HepG2 (cell line): ENCODE data around the gene SYCE3. TPM values are rescaled to one million over a fixed set of nuclear protein-coding genes. Genes with fewer than 3 reads are reported as not detected.
A peak's percentile ranks its signal among the peaks of the same experiment; 100 is the strongest.

Experiments
- GLMP ChIP-seq: sonication (generic); formaldehyde crosslinking; IDR thresholded peaks from 2 replicates; pipeline ENCODE4 v1.9.0; 2021; ENCODE audit warnings: missing genetic modification reagents, mild to moderate bottlenecking, borderline replicate concordance
- HNRNPK ChIP-seq: fragments of 200-400 bp; formaldehyde crosslinking; IDR thresholded peaks from 2 replicates; pipeline ENCODE4 v1.6.1; 2018; ENCODE audit warnings: low read length, low read depth, moderate library complexity, mild to moderate bottlenecking; ENCODE audit not compliant: poor library complexity, severe bottlenecking
- JDP2 ChIP-seq: sonication (generic); formaldehyde crosslinking; IDR thresholded peaks from 2 replicates; pipeline ENCODE4 v1.8.1; 2022; ENCODE audit warnings: missing genetic modification reagents, borderline replicate concordance
- MAFK ChIP-seq, 2 experiments: IDR thresholded peaks in 1 of 2; conservative IDR thresholded peaks in 1 of 2; 2 replicates each; pipeline ENCODE4 v1.6.1; 2011; ENCODE audit warnings: improper control_type of control experiment in 2 of 2, low read length in 2 of 2
- NFE2 ChIP-seq: sonication (generic); formaldehyde crosslinking; IDR thresholded peaks from 2 replicates; pipeline ENCODE4 v1.4.0; 2020; ENCODE audit warnings: missing genetic modification reagents
- RFX5 ChIP-seq: IDR thresholded peaks from 2 replicates; pipeline ENCODE4 v1.6.1; 2011; ENCODE audit warnings: low read depth, low read length, improper control_type of control experiment
- RXRB ChIP-seq: IDR thresholded peaks from 2 replicates; pipeline ENCODE4 v1.6.1; 2016; ENCODE audit warnings: borderline replicate concordance, missing genetic modification reagents, missing compliant biosample characterization
- SIX4 ChIP-seq: sonication (generic); formaldehyde crosslinking; IDR thresholded peaks from 2 replicates; pipeline ENCODE4 v1.4.0; 2020; ENCODE audit warnings: missing genetic modification reagents
- SMYD3 ChIP-seq: sonication (generic); formaldehyde crosslinking; IDR thresholded peaks from 2 replicates; pipeline ENCODE4 v1.8.1; 2023; ENCODE audit warnings: mild to moderate bottlenecking, missing genetic modification reagents
- SRSF1 ChIP-seq: fragments of 200-400 bp; formaldehyde crosslinking; optimal IDR thresholded peaks from 2 replicates; pipeline ENCODE3; 2017; ENCODE audit warnings: mild to moderate bottlenecking, low read depth, low read length, moderate library complexity
- USF2 ChIP-seq, 2 experiments: sonication (generic) in 1 of 2; formaldehyde crosslinking in 1 of 2; IDR thresholded peaks; 2 replicates each; pipeline versions ENCODE4 v1.5.1 to v1.6.1; 2011 to 2020; ENCODE audit warnings: borderline replicate concordance in 1 of 2, low read depth in 1 of 2, low read length in 1 of 2, mild to moderate bottlenecking in 1 of 2, missing genetic modification reagents in 1 of 2, moderate library complexity in 1 of 2
- WIZ ChIP-seq: sonication (generic); formaldehyde crosslinking; IDR thresholded peaks from 2 replicates; pipeline ENCODE4 v1.5.1; 2020; ENCODE audit warnings: mild to moderate bottlenecking, missing genetic modification reagents
- ZFP90 ChIP-seq: sonication (generic); formaldehyde crosslinking; IDR thresholded peaks from 2 replicates; pipeline ENCODE4 v1.8.0; 2022; ENCODE audit warnings: missing genetic modification reagents, mild to moderate bottlenecking, inconsistent platforms, borderline replicate concordance
- ZNF331 ChIP-seq: sonication (generic); formaldehyde crosslinking; IDR thresholded peaks from 2 replicates; pipeline ENCODE4 v1.4.0; 2020; ENCODE audit warnings: missing genetic modification reagents
- ZNF430 ChIP-seq: sonication (generic); formaldehyde crosslinking; IDR thresholded peaks from 2 replicates; pipeline ENCODE4 v1.9.0; 2021; ENCODE audit warnings: mild to moderate bottlenecking, missing genetic modification reagents
- ZNF589 ChIP-seq: sonication (generic); formaldehyde crosslinking; conservative IDR thresholded peaks from 2 replicates; pipeline ENCODE4 v1.8.0; 2022; ENCODE audit warnings: mild to moderate bottlenecking, moderate library complexity, missing genetic modification reagents
- ZNF777 ChIP-seq: sonication (generic); formaldehyde crosslinking; IDR thresholded peaks from 2 replicates; pipeline ENCODE4 v1.4.0; 2020; ENCODE audit warnings: missing genetic modification reagents
- ZSCAN21 ChIP-seq: sonication (generic); formaldehyde crosslinking; IDR thresholded peaks from 2 replicates; pipeline ENCODE4 v1.8.0; 2022; ENCODE audit warnings: mild to moderate bottlenecking, missing genetic modification reagents, moderate library complexity, borderline replicate concordance
- polyA plus RNA-seq, 8 experiments: library from polyadenylated mRNA; depleted of rRNA in 3 of 8; stranded (reverse) in 7 of 8; unstranded in 1 of 8; fragments of >200 nt; fragmentation: Illumina TruSeq in 4 of 8; extraction: Trizol in 4 of 8; gene quantifications; 2 replicates each; pipeline versions ENCODE4 v1.2.1 to v1.2.3, GENCODE V29; 2011 to 2016; ENCODE audit warnings: low read depth in 4 of 8, missing spikeins in 1 of 8, mixed read lengths in 1 of 8; ENCODE audit not compliant: insufficient read depth in 1 of 8
- total RNA-seq, 5 experiments: library from RNA; depleted of rRNA; stranded (reverse); fragments of >200 nt; fragmentation: Illumina TruSeq; extraction: Trizol; gene quantifications; 2 replicates each; pipeline ENCODE4 v1.2.3, GENCODE V29; 2016; ENCODE audit warnings: low read depth in 1 of 5
- TF ChIP-seq, protein P1 (sequence below): sonication (generic); formaldehyde crosslinking; IDR thresholded peaks from 2 replicates; pipeline ENCODE4 v1.4.0; 2020; ENCODE audit warnings: missing genetic modification reagents
- TF ChIP-seq, protein P2 (sequence below): sonication (generic); formaldehyde crosslinking; IDR thresholded peaks from 2 replicates; pipeline ENCODE4 v1.5.0; 2020; ENCODE audit warnings: mild to moderate bottlenecking, missing genetic modification reagents

The SYCE3 gene
- total and polyA plus RNA-seq, 2 of the 13 experiments (the other 11 are each of a cell fraction or from before 2014, with no cell fraction given) = not detected

DNA sequence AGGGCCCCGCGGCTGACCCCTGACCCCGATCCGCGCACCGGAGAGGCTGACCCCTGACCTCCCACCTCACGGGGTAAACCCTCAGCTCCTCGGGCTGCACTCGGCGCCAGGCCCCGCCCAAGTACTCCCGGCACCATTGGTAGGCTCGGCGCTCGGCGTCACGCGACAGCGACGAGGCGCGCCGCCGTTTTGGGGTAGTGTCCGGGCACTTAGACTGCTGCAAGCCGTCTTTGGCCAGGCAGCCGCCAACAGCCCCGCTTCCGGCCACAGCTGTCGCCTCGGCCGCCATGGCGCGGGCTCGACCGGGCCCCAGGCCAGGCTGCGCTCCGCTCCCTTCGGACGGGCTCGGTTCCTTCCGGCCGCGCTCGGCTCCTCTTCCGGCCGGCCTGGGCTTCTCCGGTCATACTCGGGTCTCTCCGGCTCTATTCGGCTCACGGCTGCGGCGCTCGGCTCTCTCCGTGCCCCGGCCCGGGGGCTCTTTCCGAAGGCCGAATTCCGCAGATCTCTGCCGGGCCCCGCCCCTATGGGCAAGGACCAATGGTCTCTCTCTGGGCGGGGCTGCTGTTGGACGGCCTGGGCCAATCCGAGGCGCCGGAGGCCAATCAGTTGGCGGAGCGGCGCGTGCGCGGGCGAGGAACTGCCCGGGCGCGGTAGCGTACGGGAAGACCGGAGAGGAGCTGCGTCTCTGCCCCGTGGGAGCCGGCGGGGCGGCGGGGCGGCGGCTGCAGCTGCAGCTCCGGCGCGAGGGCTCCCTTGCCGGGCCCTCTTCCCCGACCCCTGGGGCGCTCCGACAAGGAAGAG is 20.0 kb upstream of the SYCE3 start, which contains the start of gene CHKB (continued):
- TF ChIP-seq USF2 (IDR thresholded peaks at IDR 0.05; ENCODE audit: low read depth, low read length) (no peak), USF2 (CRISPR knock-in tag; IDR thresholded peaks at IDR 0.05; ENCODE audit: borderline replicate concordance) (no peak; the same call in 1 of the 2 replicates), ZSCAN21 (CRISPR knock-in tag) (peak; percentile 36; the same call in 1 of the 2 replicates), SRSF1 (no peak), ZNF331 (CRISPR knock-in tag) (no peak), WIZ (CRISPR knock-in tag) (0 out of 2 replicates have a peak, but pooled peaks have one; percentile 83), SIX4 (CRISPR knock-in tag) (no peak), ZNF589 (CRISPR knock-in tag) (peak; percentile 52; the same call in 1 of the 2 replicates), SMYD3 (CRISPR knock-in tag) (no peak), ZNF430 (CRISPR knock-in tag) (peak; percentile 21; the same call in 1 of the 2 replicates), ZNF777 (CRISPR knock-in tag) (peak; percentile 67), RFX5 (no peak), GLMP (CRISPR knock-in tag) (no peak), MAFK (conservative IDR thresholded peaks at IDR 0.05 in 1 of 2, IDR thresholded peaks at IDR 0.05 in 1 of 2; ENCODE audit: low read length in 2 of 2) (no peak), JDP2 (CRISPR knock-in tag) (no peak), ZFP90 (CRISPR knock-in tag) (no peak; the same call in 1 of the 2 replicates), HNRNPK (peak; percentile 76), RXRB (peak; percentile 28; the same call in 1 of the 2 replicates), NFE2 (no peak)
- TF ChIP-seq, protein P1, sequence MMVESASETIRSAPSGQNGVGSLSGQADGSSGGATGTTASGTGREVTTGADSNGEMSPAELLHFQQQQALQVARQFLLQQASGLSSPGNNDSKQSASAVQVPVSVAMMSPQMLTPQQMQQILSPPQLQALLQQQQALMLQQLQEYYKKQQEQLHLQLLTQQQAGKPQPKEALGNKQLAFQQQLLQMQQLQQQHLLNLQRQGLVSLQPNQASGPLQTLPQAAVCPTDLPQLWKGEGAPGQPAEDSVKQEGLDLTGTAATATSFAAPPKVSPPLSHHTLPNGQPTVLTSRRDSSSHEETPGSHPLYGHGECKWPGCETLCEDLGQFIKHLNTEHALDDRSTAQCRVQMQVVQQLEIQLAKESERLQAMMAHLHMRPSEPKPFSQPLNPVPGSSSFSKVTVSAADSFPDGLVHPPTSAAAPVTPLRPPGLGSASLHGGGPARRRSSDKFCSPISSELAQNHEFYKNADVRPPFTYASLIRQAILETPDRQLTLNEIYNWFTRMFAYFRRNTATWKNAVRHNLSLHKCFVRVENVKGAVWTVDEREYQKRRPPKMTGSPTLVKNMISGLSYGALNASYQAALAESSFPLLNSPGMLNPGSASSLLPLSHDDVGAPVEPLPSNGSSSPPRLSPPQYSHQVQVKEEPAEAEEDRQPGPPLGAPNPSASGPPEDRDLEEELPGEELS (CRISPR knock-in tag) = no peak; the same call in 1 of the 2 replicates
- TF ChIP-seq, protein P2, sequence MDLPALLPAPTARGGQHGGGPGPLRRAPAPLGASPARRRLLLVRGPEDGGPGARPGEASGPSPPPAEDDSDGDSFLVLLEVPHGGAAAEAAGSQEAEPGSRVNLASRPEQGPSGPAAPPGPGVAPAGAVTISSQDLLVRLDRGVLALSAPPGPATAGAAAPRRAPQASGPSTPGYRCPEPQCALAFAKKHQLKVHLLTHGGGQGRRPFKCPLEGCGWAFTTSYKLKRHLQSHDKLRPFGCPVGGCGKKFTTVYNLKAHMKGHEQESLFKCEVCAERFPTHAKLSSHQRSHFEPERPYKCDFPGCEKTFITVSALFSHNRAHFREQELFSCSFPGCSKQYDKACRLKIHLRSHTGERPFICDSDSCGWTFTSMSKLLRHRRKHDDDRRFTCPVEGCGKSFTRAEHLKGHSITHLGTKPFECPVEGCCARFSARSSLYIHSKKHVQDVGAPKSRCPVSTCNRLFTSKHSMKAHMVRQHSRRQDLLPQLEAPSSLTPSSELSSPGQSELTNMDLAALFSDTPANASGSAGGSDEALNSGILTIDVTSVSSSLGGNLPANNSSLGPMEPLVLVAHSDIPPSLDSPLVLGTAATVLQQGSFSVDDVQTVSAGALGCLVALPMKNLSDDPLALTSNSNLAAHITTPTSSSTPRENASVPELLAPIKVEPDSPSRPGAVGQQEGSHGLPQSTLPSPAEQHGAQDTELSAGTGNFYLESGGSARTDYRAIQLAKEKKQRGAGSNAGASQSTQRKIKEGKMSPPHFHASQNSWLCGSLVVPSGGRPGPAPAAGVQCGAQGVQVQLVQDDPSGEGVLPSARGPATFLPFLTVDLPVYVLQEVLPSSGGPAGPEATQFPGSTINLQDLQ (CRISPR knock-in tag) = 0 out of 2 replicates have a peak, but pooled peaks have one; percentile 35
